GM10248 (cell line): Measurements from ENCODE around the gene RMP24.

Source experiments
- CTCF ChIA-PET: fragments of 300-600 bp; sonication (Branson Sonifier 250); formaldehyde crosslinking; extraction: SDS; loops from one replicate; lab custom pipeline; 2021; ENCODE audit warnings: antibody characterized with exemption; lab: Yijun Ruan, JAX
- POLR2A ChIA-PET: fragments of 350-650 bp; sonication (Branson Sonifier 250); formaldehyde crosslinking; extraction: SDS; loops from one replicate; lab custom pipeline; 2020; ENCODE audit warnings: antibody characterized with exemption; lab: Yijun Ruan, JAX
- DNase-seq: peaks from one replicate; pipeline ENCODE4 v3.0.0; 2012; ENCODE audit errors: extremely low spot score
- CTCF ChIP-seq: IDR thresholded peaks from 2 replicates; pipeline ENCODE4 v1.5.1; 2012; ENCODE audit warnings: mild to moderate bottlenecking, low read depth; ENCODE audit errors: extremely low read depth, missing control alignments, control extremely low read depth

RMP24 gene

DNA sequence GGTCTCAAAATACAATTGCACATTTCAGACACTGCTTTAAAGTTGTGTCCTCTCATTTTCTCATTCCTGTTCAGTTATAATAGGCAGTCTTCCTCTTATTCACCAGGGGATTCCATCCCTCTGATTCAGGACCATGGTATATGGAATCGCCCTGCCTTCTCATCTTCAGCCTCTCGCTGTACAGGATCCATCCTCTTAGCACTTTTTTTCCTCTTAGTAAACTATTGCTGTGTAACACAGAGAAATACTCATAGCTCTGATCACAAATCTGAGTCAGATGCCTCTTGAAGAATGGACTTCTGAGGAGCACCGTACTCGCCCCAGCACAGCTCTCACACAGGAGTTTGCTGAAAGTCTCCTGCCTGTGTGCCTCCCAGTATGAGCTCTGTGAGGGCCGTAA lies 11.3 kb downstream of the RMP24 start:
- TF ChIP-seq CTCF = no peak

GRCh38 chr18:35991696-35992095 lies 19.2 kb downstream of the RMP24 start:
- ChIA-PET CTCF (interaction anchor here (1.0 to 1.2 kb wide), 2 partner anchors 10 to 14 kb away, joined by 3 read pairs; no protein-coding TSS in a partner anchor), POLR2A (no interaction called here)
- TF ChIP-seq CTCF = no peak
- no peak for DNase-seq

More for the DNA sequence above, 11.3 kb downstream of the RMP24 start:
- ChIA-PET POLR2A (no interaction called here), CTCF (interaction anchor here (1.4 to 1.7 kb wide), 2 partner anchors 11 to 48 kb away, joined by 3 read pairs; no protein-coding TSS in a partner anchor)
- no peak for DNase-seq

- CTCF ChIA-PET = interaction anchor here (1.0 to 1.5 kb wide), 3 partner anchors 10 to 25 kb away, joined by 3 to 5 read pairs (median 4); no protein-coding TSS in a partner anchor
Measured at GRCh38 chr18:35993013-35993412, 20.5 kb downstream of the RMP24 start.

GRCh38 chr18:35998967-35999366 lies 26.5 kb downstream of the RMP24 start:
- ChIA-PET POLR2A (no interaction called here), CTCF (interaction anchor here (0.9 to 1.5 kb wide), 7 partner anchors 9 to 285 kb away, joined by 3 to 5 read pairs (median 4); no protein-coding TSS in a partner anchor)
- TF ChIP-seq CTCF = no peak
- DNase-seq = no peak

More at GRCh38 chr18:35993013-35993412, 20.5 kb downstream of the RMP24 start:
- DNase-seq = no peak
- no peak for TF ChIP-seq CTCF
- POLR2A ChIA-PET = no interaction called here

DNA sequence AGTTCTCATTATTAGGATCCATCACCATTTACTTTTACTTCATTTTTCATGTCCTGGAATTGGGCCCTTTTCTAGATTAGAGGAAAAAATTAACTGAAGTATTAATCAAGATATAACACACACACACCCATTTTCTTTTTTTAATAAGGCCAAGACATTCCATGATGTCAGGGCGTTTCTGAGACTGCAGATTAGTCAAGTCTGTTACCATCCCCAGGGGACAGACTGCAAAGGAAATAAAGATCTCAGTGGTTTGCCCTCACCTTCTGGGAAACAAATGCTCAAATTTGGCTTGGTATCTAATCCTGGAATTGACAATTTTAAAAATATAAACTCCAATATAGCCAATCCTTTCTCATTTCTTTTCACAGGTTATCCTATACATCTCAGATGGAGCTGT lies 27.4 kb downstream of the RMP24 start:
- no peak for DNase-seq
- ChIA-PET POLR2A (no interaction called here), CTCF (interaction anchor here (2.2 kb wide), 1 partner anchor 17 kb away, joined by 7 read pairs; no protein-coding TSS in a partner anchor)
- TF ChIP-seq CTCF = no peak

DNA sequence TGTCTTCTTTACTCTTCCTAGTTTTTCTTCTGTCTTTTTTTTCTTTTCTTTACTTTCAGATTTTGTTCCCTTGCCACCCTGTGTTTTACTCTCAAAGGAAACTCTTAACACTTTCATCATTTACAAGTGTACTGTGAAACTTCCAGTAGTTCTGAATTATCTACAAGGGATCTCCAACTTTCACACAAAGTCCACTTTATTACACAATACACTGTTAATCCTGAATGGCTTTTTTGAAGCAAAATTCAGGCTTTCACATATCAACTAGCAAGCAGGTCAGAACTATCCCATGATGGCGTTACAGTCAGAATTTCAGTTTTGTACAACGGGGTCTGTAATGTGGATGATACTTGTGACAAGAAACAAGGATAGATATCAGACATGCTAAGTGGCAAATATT lies 34.5 kb downstream of the RMP24 start:
- TF ChIP-seq CTCF = no peak
- DNase-seq = no peak
- ChIA-PET POLR2A (no interaction called here), CTCF (interaction anchor here (4.6 kb wide), 1 partner anchor 10 kb away, joined by 21 read pairs; no protein-coding TSS in a partner anchor)
